A204.1 (cell line): ENCODE measurements around the gene TFDP2.
"Not testable (repeated sequence)": the region's sequence is repeated elsewhere in the genome, so short reads cannot be mapped to it uniquely, and the experiment has no call there.

Source experiments
- FAIRE-seq: peaks from 2 replicates; lab custom pipeline; 2012; peaks lifted over from hg19 to GRCh38; lab: Jason Lieb, UNC

Gene TFDP2

GRCh38 chr3:142127941-142128658 is 21.2 kb downstream of the TFDP2 start:
- no peak for FAIRE-seq

DNA sequence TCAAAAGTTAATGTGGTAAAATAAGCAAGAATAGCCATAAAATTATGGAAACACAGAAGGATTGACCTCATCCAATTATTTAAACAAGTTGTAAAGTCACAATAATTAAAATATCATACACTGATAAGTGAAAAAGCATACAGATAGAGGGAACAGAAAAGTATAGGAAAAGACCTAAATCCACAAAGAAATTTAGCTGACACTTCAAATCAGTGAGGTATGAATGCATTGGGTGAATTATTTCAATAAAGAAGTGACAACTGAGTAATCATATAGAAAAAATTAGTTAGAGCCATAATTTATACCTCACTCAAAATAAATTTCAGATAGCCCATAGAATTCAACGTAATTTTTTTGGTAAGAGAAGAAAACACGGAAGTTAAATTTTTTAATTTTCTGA is 25.1 kb downstream of the TFDP2 start:
- FAIRE-seq: no peak

DNA sequence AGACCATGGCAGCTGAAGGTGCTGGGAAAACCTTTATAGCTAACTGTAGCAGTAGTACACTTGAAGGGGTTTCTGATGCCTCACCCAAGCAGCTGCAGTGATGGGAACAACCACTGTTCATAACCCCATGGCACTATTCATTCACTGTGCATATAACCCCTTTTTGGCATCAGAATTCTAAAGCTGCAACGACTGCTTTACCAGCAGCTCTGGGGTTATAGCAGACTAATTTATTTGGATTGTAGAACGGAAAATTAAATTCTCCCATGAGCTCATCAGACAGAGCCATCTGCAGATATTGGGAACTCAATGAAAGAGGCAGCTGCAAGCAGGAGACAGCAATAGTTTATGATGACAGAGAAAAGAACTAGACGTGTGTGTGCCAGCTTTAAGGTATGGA is 28.6 kb downstream of the TFDP2 start:
- FAIRE-seq: no peak

DNA sequence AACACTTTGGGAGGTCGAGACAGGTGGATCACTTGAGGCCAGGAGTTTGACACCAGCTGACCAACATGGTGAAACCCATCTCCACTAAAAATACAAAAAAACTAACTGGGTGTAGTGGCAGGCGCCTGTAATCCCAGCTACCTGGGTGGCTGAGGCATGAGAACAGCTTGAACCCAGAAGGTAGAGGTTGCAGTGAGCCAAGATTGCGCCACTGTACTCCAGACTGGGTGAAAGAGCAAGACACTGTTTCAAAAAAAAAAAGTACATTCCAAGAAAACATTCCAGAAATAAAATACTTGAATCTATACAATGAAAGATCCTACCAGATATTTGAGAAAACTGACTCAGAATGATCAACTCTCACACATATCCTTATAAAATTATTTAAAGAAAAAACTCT is 30.4 kb downstream of the TFDP2 start:
- FAIRE-seq: no peak

DNA sequence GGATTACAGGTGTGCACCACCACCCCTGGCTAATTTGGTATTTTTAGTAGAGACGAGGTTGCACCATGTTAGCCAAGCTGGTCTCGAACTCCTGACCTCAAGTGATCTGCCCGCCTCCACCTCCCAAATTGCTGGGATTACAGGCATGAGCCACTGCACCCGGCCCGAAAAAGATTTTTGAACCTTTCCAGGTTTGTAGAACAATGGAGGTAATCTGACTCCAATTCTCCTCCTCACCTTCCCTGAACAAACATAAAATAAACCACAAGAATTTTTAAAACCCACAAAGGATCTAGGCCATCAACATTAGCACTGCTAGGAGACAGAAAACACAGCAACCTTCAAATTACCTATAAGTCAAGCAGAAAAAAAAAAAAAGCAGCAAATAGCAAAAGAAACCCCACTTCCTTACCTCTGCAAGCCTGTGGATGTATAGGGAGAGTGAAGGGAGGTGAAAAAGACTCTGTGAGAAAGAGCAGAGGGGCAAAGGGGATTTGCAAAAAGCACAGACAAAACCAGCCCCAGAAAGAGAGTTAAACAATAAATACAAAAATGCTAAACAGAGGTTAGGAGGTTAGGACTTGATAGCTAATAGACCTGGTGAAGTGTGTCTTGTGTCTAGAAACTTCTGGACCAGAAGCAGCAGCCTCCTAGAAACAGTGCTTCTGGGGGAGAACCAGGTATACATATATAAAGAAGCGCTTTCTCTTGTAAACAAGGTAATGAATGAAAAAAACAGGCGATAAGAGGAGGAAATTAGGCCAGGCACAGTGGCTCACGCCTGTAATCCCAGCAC is 32.1 kb downstream of the TFDP2 start:
- FAIRE-seq: no peak

- no peak for FAIRE-seq
These were observed 33.3 kb downstream of the TFDP2 start for GRCh38 chr3:142115867-142116668.

GRCh38 chr3:142112601-142113000 is 36.7 kb downstream of the TFDP2 start:
- no peak for FAIRE-seq

DNA sequence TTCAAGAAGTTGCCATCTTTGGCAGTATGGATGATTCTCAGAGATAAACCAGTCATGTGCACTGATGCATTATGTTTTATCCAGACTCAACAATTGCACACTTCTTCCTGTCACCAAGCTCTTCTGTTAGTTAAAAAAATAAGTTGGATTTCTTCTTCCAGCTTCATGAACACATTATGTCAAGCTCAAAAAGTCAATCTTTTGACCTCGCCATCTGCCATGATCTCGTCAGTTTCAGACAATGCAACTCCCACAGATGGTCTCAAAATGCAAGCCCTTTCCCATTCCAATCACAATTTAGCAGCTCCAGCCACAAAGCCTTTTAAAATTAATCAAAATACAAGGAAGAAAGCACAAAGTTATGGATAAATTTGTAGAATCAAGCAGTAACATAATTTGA is 42.8 kb downstream of the TFDP2 start:
- FAIRE-seq: no peak

DNA sequence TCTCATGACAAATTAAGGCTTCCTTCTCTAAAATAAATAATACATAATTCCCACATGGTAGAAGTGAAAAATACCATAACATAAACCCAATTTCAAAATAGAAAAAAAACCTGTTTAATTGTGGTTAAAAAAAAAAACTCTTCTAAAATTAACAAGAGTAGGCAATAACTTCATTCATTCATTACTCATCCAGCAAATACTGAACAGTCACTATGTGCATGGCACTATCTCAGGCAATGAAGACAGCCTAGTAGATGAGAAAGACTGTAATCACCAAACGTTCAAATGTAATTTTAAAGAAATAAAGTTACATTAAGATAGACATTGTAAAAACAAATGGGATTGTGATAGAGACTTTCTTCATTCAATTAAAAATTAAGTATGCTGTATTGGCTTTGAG is 43.4 kb downstream of the TFDP2 start:
- FAIRE-seq: no peak

DNA sequence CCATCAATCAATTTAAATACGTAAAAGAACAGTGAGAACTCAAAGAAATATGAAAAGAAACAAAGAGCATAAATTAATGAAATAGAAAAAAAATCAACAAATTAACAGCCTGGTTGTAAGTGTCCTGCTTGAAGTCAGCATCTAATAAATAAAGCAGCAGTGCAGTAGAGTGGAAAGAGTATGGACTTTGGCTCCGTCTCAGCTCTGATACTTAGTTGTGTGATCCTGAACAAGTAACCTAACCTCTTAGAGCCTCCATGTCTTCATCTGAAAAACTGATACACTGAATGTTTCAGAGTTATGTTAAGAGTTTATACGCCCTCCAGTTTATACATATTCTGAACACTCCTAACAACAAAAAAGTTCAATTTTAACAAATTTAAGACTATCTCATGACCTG is 44.6 kb downstream of the TFDP2 start:
- no peak for FAIRE-seq

DNA sequence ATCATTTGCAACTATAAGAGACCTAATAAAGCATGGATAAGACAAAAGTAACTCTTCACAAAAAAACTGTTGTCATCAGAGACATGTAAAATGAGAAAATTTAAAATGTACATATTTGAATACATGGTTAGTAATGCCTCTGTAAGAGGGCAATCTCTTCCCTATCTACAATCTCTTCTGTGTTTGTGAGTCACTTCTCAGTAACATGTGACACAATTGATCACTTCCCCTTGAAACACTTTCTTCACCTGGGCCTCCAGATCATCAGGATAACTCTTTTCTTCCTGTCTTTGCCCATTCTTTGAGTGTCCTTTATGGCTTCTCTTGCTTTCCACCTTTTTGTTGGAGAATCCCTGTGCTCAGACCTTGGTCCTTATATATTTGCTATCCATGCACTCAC is 50.4 kb downstream of the TFDP2 start:
- FAIRE-seq: no peak

- no peak for FAIRE-seq
These were observed 52.1 kb downstream of the TFDP2 start for GRCh38 chr3:142097099-142097843.

GRCh38 chr3:142095841-142096240 is 53.5 kb downstream of the TFDP2 start:
- FAIRE-seq: no peak

DNA sequence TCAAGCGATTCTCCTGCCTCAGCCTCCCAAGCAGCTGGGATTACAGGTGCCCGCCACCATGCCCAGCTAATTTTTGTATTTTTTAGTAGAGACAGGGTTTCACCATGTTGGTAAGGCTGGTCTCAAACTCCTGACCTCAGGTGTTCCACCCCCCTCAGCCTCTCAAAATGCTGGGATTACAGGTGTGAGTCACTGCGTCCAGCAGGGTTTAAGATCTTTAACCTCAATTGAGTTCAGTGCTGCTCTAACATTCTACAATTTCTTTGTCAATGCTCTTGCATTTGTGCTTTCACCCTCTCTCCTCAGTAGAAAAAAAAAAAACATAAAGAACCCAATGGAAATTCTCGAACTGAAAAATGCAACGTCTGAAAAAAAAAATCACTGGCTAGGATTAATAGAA is 60.4 kb downstream of the TFDP2 start:
- FAIRE-seq: not testable (repeated sequence)

DNA sequence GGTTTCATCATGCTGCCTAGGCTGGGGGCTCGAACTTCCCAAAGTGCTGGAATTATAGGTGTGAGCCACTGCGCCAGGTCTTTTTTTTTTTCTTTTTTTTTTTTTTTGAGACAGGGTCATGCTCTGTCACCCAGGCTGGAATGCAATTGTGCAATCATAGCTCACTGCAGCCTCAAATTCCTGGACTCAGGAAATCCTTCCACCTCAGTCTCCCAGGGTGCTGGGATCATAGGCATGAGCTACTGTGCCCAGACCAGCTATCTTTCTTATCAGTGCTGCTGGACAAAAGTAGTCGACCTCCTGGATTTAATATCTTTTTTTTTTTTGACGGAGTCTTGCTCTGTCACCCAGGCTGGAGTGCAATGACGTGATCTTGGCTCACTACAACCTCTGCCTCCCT is 60.8 kb downstream of the TFDP2 start:
- FAIRE-seq: no peak

- no peak for FAIRE-seq
These were observed 61.7 kb downstream of the TFDP2 start for GRCh38 chr3:142087676-142088075.

DNA sequence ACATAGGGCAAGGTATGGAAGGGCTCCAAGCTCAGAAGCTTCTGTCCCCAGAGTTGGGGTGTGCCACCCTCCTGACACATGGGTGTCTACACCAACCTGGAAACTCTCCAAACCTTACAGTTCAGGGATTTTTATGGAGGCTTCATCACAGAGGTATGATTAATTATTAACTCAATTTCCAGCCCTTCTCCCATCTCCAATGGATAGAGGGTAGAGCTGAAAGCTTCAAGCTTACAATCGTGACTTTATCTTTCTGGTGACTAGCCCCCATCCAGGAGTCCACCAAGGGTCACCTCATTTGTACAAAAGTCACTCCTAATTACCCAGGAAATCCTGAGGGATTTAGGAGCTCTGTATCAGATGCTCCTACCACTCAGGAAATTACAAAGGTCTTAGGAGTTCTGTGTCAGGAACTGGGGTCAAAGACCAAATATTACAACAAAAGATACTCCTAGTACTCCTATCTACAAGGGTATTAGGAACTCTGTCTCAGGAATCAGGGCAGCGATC is 62.7 kb downstream of the TFDP2 start:
- no peak for FAIRE-seq

GRCh38 chr3:142081178-142081577 is 68.2 kb downstream of the TFDP2 start:
- FAIRE-seq: no peak

DNA sequence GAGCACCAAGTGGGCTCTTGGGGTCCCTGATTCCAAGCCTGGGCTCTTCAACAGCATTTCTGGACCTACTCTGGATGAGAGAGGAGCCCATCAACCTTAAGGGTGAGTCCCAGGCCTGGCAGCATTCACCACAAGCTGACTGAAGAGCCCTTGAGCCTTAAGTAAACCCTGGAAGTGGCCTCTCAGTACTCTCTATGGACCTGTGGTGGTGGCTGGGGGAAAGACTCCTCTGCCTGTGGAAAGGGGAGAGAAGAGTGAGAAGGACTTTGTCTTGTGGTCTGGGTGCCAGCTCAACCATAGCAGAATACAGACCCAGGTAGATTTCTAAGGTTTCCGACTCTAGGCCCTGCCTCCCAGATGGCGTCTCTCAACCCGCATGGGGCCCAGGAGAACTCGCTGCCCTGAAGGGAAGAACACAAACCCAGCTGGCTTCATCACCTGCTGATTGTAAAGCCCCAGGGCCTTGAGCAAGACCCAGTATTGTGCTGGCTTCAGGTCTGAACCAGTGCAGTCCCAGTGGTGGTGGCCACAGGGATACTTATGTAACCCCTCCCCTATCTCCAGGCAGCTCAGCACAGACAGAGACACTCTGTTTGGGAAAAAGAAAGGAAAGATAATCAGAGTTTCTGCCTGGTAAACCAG is 71.4 kb downstream of the TFDP2 start:
- FAIRE-seq: no peak

GRCh38 chr3:142077155-142077858 is 72.0 kb downstream of the TFDP2 start:
- FAIRE-seq: no peak

- FAIRE-seq: not testable (repeated sequence)
These were observed 73.7 kb downstream of the TFDP2 start for GRCh38 chr3:142075656-142076055.
